Astrocyte of the spinal cord (primary cell): Measurements from ENCODE around the gene F7.
"Not testable (repeated sequence)": the region's sequence is repeated elsewhere in the genome, so short reads cannot be mapped to it uniquely, and the experiment has no call there.

Experiments
- DNase-seq: peaks from one replicate; pipeline ENCODE4 v3.0.0; 2011; ENCODE audit warnings: low read depth, low spot score
- H3K4me3 ChIP-seq: 2 replicates; pipeline ENCODE4 v1.5.1; 2011; ENCODE audit warnings: low read depth, mild to moderate bottlenecking, low read length, moderate library complexity
- CTCF ChIP-seq: IDR thresholded peaks from 2 replicates; pipeline ENCODE4 v1.5.1; 2012; ENCODE audit warnings: low read depth, mild to moderate bottlenecking, low read length, inconsistent platforms
- in situ Hi-C: cut with HindIII; loops from 2 replicates; pipeline ENCODE4 v1.10.0; 2017; ENCODE audit warnings: low sequenced_read_pairs

Gene F7

GRCh38 chr13:113160983-113161382 lies 55.4 kb downstream of the F7 start:
- in situ Hi-C loops, result no loop called here
- no peak for DNase-seq
- H3K4me3 ChIP-seq, result no peak overlapping the region
- no peak for TF ChIP-seq CTCF

GRCh38 chr13:113161433-113161832 lies 55.8 kb downstream of the F7 start:
- H3K4me3 ChIP-seq, result no peak overlapping the region
- no peak for DNase-seq
- in situ Hi-C loops, result no loop called here
- no peak for TF ChIP-seq CTCF

GRCh38 chr13:113161975-113162374 lies 56.4 kb downstream of the F7 start:
- in situ Hi-C loops, DNase-seq, H3K4me3 ChIP-seq: not testable (repeated sequence)

GRCh38 chr13:113162783-113163685 lies 57.4 kb downstream of the F7 start:
- TF ChIP-seq CTCF, result no peak
- no peak for DNase-seq
- H3K4me3 ChIP-seq, result no peak overlapping the region
- in situ Hi-C loops, result no loop called here

- DNase-seq, result no peak
- in situ Hi-C loops, result no loop called here
- H3K4me3 ChIP-seq, result no peak overlapping the region
These were observed 58.9 kb downstream of the F7 start for GRCh38 chr13:113164492-113164891.

GRCh38 chr13:113166266-113166665 lies 60.7 kb downstream of the F7 start:
- H3K4me3 ChIP-seq, result no peak overlapping the region
- no peak for DNase-seq
- no peak for TF ChIP-seq CTCF
- in situ Hi-C loops, result no loop called here

More at GRCh38 chr13:113164492-113164891, 58.9 kb downstream of the F7 start:
- TF ChIP-seq CTCF, result no peak

GRCh38 chr13:113166681-113167080 lies 61.1 kb downstream of the F7 start:
- no peak for DNase-seq
- in situ Hi-C loops, result no loop called here
- H3K4me3 ChIP-seq, result no peak overlapping the region
- TF ChIP-seq CTCF, result no peak
